Embryonic facial prominence (tissue), 1 donor: ENCODE data around the gene SPDEF.

ENCODE experiments used
- DNase-seq: peaks from one replicate; pipeline ENCODE4 v3.0.0-alpha.2; 2016; ENCODE audit errors: extremely low spot score

Gene SPDEF

DNA sequence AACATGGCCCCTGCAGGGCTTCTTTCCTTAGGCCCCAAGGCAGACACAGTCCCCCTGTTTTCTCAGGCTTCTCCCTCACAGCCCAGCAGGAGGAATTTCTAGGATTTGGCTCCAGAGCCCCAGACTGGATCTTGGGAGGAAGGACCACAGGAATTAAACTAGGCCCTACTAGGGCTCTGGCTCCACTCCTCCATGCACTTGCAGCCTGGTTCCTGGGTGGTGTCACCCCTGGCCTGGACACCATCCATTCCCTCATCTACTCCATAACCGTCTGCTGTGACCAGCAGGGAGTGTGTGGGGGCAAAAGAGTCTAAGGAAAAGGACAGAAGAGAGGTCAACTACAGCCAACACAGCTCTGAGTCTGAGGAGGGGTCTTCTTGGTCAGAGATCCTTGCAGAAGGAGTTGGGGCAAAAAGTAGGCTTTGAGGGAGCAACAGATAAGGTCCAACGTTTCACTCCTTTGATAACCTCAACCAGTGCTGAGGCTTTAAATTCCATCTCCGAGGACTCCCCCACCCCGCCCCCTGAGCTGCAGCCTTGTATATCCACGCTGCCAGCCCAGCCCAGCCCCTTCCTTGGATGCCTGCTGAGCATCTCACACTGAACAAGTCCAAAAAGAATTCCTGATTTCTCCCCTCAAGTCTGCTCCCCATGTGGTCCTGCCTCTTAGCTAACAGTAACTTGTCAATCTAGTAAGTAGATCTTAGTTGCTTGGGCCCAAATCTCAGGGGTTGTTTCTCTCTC is 27.9 kb upstream of the SPDEF start:
- no peak for DNase-seq

DNA sequence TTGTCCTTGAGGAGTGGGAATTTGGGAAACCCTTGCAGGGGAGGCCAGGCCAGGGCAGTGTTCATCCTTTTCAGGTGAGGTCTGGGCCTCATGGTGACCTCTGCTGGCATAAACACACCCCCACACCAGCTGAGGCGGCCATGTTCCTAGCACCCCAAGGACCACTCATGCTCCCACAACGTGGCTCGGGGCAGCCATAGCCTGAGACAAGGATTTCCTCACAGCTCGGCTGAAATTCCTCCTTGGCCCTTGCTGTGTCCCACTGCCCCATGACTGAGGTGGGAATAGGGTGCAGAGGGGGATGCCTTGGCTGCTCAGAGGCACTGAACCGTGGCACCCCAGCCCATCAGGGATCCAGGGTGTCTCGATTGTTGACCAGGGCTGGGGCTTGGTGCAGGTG is 27.3 kb upstream of the SPDEF start:
- no peak for DNase-seq

DNA sequence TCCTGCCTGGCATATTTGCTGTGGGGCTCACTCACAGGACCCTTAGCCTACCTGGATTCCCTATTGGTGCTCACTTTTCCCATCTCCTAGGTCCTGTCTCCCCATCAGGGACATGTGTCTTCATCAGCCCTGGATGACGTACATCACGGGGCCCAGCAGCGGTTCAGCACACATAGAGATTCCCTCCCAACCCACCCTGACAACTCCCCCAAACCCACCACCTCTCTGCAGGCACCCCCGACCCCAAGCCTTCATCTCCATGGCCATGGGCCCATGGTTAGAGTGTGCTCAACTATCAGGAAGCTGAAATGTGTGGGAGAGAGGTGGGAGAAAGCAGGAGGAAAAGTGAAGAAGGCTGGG is 25.4 kb upstream of the SPDEF start:
- no peak for DNase-seq

DNA sequence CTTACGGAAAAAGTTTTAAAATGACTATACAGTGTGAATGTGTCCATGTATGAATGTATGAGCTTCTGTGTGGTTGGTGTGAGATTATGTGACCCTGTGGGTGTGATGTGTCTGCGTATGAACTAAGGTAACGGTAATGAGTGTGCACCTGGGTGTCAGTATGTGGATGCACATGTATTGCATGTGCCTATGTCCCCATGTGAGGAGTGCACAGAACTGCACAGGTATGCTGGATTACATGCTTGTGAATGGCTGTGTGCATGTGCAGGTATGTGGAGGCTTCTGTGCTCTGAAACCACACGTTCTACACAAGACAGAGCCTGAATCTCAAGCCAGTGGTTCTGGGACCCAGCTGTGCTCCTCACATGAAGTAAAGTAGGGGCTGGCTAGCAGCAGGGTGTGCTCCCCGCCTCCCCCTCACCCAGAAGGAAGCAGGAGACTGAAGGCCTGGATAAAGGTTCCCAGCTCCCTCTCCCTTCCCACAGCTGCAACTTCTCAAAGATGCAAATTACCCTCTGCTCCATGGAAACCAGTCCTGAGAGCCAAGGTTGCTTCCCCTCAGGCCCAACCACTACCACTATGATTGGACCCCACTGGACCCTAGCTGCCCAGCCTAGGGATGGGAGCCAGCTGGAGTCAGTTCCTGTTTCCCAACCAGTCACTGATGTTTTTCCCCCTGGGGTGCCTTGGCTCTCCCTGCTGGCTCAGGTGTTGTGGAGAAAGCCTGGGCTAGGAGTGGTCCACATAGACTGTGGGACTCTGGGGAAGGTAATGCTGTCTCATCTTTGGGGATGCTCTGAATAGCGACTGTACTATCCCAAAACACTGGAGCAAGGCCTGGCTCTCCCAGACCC is 24.8 kb upstream of the SPDEF start:
- no peak for DNase-seq

DNA sequence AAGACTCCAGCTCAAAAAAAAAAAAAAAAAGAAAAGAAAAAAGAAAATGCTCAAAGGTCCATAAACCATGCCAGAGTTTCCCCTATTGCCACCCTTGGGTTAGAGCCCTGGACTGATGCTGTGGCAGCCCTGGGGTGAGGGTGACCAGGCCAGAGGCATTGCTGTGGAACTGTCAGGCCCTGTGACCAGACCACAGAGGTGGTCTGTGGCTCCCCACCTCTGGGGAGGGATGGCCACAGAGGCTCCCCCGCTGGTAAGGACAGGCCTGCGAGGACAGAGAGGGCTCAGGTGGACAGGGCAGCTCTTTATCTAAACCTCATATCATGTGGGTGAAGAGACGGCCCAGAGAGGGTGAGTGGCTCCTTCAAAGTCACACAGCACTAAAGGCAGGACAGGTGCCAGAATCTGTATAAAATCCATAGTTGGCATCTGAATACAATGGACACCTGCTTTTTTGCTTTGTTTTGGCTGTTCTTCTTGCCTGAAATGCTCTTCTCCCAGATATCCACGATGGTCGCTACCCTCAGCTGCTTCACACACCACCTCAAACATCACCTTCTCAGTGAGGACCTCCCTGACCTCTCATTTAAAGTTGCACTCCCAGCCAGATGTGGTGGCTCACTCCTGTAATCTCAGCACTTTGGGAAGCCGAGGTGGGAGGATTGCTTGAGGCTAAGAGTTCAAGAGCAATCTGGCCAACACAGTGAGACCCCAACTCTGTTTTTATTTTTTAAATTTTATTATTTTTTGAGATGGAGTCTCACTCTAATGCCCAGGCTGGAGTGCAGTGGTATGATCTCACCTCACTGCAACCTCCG is 22.5 kb upstream of the SPDEF start:
- DNase-seq, result no peak

DNA sequence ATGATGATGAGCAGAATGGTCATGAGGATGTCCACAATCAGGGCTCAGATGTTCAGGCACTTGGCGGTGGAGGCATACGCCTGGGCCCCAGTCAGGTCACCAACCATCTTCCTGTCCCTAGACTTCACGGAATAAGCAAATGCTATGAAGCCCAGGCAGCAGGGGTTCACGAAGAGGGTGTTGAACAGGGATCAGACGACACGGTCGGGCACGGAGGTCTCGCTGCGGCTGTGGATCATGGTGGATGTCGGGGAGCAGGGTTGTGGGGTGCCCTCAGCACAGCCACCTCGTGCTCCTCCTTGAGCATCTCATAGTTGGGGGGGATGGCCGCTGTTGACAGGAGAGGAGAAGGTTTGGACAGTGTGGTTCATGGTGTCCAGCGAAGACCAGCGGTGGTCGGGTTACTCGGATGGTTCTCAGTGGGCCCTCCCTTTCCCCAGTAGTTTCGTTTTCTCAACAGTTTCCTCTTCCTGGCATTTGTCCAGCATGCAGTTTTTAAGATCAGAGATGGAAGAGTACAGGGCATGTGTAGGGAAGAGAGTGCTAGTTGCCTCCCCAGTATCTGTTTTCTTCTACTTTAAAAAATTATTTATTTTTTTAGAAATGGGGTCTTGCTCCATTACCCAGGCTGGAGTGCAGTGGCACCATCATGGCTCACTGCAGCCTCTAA is 20.3 kb upstream of the SPDEF start:
- no peak for DNase-seq

DNA sequence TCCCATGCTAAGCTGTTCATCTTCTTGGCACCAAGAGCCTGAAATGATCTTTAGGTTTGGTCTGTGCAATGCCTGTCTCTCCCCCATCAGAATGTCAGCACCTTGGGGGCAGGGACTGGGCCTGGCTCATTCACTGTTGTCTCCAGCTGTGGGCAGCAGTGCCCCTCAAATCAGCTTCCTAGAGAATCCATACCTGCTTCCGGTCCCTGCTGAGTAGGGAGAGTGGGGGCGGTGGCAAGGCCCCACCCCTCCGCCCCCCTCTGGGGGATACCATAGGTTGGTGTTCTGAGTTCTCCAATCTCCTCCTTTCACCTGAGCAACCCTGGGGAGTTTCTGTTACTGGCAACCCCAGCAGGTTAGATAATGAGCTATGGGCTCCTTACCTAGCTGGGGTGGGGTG is 19.2 kb upstream of the SPDEF start:
- no peak for DNase-seq

DNA sequence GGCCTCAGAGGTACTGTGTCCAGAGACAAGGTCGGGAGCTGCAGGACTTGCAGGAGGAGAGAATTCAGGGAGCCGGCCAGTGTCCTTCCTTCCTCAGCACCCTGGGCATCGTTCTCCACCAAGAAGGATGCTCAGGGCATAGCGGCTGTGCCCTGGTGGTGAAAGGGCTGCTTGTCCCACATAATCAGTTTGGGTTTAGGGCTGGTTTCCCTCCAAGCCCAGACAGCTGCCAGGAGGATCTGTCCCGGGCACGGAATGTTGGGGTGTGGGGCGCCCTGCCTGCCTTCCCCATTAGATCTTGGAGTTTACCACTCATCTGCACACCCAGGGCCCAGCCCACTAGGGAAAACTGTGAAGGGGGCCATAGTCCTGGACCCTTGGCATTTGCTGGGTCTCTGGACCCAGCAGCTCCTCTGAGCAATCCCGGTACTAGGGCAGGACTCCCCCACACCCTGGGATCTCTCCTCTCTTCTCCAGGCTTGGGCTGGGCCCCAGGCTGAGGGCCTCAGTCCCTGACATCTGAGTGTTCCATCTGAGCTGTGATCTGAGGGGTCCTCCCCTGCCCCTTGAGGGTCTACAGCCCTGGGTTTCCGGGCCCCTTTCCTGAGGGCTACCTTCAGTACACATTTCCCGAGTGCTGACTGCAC is 18.6 kb upstream of the SPDEF start:
- no peak for DNase-seq

DNA sequence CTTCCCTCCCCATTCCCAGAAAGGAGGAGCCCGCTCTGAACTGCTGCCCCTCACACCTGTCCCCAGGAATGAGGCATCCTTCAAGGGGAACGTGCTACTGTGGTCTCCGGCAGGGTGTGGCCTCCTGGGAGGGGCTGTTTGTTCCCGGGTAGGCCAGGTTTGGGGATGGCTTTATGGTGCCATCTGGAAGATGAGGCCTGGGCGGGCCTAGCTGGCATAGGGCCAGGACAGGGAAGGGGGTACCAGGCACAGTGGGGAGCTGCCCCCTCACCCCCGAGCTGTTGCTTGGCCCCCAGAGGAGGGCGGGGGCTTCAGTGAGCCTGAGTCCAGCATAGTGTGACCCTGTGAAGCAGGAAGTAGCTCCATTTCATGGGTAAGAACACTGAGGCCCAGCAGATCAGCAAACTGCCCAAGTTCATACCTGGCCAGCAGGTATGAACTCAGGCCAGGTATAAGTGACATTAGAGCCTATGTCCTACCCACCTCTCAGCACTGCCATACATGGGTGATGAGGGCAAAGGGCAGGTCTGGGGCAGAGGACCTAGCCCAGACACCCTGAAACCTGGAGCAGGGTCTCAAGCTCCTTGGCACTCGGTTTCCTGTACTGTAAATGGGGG is 17.5 kb upstream of the SPDEF start:
- DNase-seq, result no peak

DNA sequence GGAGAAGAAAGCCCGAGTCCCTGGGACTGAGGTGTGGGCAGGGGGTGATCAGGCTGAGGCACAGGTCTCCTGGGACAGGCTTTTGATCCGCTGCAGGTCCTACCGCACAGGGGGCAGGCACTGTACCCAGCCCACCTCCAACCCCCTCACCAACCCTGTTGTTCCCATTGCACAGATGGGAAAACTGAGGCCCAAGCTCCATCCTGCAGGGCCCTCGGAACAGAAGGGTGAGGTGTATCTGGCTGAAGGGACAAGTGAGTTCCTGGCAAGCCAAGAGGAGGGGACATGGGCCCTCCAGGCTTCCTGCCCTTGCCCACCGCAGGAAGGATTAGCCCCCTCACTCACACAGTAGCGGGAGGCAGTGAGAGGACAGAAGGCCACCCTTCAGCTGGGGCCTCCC is 16.5 kb upstream of the SPDEF start:
- no peak for DNase-seq

DNA sequence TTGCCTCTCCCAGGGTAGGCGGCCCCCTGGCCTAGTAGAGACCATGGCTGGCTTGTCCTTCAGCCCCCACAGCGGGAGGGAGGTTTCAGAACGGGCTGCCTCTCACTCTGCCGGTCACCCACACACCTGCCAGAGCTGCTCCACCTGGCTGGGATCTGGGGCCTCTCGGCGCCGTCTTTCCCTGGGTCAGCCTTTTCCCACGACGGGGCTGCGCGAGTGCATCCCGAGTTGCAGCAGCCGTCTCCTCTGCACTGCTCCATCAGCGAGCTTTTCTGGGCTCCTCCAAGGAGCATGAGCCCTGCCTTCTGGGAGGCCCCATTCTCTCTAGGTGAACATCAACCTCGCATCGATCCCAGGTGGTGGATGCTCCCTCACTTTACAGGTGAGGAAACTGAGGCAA is 15.9 kb upstream of the SPDEF start:
- DNase-seq, result no peak

DNA sequence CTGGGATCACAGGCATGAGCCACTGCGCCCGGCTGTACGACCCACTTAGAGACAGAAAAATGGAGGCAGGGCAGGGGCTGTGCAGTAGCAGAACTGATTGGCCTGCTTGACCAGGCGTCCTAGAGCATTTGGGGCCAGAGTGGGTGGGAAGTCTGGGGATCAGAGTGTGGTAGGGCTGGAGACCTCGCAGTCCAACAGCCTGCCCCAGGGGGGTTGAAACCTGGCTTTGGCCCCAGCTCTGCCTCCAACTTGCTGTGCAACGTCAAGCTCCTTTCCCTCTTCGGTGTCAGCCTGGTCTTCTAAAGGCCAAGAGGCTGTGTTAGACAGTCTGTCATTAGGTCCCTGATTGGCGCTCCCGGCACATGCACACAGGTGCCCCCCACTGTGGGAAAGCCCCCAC is 15.3 kb upstream of the SPDEF start:
- no peak for DNase-seq

DNA sequence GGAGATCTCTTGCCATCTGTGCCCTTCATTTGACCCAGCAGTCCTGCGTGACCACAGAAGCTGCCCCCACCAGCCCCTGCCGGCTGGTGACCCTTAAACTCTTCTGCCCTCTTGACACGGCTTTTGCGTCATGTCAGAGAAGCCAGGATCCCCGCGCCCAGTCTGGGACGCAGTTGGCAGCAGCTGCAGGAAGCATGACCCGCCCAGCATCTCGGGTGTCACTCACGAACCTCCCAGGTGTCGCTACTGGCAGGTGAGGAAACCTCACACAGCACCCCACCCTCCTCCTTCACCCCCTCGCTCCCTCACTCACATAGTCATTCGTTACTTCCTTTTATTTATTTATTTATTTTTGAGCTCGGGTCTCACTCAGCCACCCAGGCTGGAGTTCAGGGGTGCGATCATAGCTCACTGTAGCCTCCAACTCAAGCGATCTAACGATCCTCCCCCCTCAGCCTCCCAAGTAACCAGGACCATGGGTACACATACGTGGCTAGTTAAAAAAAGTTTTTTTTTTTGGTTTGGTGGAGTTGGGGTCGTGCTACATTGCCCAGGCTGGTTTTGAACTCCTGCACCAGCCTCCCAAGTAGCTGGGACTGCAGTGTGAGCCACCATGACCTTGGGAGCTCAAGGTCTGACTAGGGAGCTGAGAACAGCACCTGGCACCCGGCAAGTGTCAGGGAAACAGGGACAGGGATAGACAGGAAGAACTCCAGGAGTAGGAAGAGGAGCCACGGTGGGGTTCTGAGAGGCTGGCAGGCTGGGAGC is 14.1 kb upstream of the SPDEF start:
- DNase-seq, result no peak

DNA sequence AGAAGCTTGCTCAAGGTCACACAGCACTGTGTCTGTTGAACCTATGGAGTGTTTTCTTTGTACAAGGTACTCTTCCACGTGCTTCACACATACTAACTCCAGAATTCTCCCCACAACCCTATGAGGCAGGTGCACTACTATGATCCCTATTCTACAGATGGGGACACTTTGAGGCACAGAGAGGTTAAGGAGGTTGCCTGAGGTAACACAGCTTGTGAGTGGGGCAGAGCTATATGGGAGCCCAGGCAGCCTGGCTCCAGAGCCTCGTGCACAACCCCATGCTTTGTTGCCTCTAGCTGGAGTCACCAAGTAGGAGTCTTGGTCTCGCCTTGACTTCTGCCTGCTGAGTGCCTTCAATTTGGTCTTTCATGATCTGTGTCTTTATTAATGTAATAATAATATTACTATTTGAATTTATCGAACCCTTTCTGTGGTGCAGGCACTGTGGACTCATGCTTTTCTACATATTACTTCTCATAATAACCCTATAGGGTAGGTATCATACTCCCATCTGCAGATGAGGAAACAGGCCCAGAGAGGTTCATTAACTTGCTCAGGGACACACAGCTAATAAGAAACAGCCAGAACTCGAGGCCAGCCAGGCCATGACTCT is 13.3 kb upstream of the SPDEF start:
- no peak for DNase-seq

DNA sequence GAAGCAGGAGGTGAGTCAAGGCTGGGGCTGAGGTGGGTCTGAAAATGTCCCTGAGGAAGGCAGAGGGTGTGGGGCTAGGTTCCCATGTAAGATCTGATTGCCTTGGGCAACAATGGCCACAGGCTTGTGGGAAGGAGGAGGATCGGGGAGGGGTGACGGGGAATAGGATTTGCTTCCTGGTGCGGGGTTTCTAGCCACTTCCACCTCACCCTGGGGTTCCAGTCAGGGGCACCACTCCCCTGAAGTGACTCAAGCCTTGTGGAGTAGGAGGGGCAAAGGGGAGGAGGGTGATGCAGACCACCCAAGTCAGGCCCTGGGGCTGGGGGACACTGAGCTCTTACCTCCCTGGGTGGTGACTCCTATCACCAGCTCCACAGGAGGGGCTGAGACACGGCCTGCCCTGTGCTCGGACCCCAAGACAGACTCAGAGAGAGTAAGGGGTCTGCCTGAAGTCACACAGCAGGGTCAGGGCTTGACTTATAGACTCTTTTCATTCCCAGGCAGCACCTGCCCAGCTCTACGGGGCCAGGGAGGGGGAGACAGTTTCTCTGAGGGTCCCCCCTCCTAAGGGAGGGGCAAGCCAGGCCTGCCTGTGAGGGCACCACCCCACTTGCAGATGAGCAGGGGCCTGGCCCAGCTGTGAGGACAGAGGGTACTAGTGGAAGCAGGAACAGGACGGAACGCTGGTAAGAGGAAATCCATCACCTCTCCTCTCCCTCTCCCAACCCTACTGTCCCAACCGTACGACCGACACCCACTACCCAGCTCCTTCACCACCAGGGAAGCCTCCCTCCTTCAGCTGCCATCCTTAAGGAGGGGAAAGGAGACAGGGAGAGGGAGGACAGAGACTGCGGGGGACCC is 12.4 kb upstream of the SPDEF start:
- DNase-seq, result no peak

DNA sequence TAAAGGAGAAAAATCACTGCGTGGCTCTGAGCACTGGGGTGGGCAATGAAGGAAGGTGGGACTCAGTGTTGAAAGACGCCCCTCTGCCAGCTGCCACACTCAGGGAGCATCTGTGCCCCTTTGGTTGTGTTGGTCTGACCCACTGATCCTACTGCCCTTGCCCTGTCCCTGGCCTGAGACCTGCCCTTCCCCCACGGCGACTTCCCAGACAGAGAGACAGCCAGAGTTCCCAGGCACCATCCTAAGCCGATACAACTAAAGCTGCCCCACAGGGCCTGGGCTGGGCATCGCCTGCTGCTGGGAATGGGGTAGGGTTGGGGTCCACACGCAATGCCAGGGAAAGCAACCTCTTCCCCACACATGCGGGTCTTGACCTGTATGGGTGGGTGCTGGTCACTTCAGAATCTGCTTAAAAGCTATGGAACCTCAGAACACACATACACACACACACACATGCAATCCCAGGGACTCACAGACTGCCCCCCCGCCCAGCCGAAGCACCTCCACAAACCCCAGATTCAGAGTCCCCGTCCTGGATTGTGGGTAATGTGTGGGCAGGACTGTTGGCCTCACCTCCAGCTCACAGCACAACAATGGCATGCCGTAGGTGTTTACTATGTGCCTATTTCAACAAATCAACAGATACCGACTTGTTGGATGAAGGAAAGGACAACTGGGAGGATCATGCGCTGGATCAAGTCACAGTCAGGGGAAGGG is 10.9 kb upstream of the SPDEF start:
- no peak for DNase-seq

DNA sequence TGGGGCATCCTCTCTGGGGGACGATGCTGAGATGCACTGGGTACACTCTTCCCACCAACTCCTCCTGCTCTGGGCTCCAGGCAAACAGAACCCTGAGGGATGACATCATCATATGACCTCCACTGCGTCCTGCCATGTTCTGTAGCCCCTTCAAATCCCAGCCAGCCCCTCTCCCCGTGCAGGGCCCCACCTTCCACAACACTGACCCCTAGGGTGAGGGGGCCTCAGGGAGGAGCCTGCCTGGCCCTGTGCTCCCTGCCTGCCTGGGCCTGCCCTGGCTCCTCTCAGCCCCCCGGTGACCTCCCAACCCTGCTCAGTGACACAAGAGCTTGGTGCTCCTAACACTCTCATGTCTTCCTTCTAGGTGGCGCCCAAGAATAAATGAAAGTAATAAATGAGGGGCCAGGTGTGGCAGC is 9.6 kb upstream of the SPDEF start:
- no peak for DNase-seq

DNA sequence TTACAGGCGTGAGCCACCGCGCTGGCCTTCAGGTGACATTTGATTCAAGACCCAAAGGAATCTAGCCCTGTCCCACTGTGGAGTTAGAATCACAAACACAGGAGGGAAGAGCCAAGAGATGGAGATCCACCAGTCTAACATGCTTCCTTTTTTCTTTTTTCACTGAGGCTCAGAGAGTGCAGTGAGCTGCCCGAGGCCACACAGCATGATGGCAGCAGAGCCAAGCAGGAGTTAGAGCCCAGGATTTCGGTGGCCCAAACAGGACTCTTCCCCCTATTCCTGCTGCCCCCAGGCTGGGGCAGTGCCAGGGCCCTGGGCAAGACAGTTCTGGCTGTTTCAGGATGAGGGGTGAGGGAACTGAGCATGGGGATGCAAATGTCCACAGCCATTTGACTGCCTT is 8.1 kb upstream of the SPDEF start:
- no peak for DNase-seq
